GM11168 (cell line): ENCODE results near the gene ELMOD3.
"Not testable (repeated sequence)": the region's sequence is repeated elsewhere in the genome, so short reads cannot be mapped to it uniquely, and the experiment has no call there.

ENCODE experiments used
- in situ Hi-C: fragments of 300-500 bp; cut with MboI; formaldehyde crosslinking; loops from one replicate; pipeline ENCODE4 v1.12.0; 2022; ENCODE audit warnings: low sequenced_read_pairs; ENCODE audit not compliant: unreplicated experiment

Gene ELMOD3

DNA sequence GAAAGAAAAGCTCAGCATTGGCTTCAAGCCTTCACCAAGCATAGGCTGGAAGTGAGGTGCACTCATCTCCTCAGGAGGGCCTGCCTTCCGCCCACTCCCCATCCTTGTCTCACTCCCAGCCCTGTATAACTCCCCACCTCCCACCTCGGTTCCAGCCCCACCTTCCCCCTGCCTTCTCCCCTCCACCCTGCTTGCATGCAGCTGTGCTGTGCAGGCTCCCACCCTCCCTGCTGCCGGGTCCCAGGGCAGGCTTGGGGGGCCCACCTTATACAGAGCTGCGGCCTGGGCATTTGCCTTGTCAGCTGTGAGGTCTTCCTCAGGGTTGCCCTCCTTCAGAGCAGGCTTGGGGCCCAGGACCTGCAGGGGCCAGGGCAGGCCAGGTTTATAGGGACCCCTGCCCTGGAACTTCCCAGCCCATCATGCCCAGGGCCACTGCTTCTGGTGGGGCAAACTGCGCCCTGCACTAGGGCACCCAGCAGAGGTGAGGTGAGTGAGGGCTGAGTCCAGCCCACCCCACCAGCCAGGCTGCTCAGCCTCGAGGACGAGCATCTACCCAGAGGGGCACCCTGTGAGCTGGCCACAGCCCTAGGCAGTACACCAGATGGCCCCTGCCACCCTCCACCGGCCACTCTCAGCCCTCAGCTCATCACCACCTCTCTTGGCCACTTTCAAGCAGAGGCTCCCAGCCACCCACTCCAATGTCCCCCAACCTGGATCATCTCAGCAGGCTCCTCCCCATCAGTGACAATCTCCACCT is 44.0 kb downstream of the ELMOD3 start:
- in situ Hi-C loops, result no loop called here

DNA sequence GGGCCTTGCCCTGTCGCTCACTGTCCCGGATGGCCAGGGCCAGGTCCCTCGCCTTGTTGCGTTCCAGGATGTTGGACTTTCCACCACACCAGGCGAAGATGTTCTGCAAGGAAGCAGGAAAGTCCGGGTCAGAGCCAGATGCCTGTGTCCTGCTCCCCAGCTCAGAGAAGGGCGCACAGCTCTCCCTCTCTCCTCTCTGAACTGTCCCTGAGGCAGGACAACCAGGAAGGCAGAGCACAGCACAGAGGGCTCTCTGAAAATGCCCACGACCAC is 44.5 kb downstream of the ELMOD3 start:
- in situ Hi-C loops, result no loop called here

DNA sequence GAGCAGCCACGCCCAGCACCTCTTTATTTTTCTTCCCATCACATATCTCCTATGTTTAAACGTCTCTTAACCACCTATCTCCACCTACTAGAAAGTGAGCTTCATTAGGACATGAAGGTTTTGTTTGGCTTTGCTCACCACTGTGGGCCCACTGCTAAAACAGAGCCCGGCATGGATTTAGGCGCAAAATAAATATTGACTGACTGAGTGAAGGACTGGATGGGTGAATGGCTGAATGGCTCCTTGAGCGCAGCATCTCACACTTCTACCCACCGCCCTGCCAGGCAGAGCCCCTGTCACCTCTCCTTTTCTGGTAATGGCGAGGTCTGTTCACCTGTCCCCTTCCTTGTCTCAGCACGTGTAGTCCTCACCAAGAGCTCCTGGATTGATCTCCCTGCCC is 45.5 kb downstream of the ELMOD3 start:
- in situ Hi-C loops, result no loop called here

DNA sequence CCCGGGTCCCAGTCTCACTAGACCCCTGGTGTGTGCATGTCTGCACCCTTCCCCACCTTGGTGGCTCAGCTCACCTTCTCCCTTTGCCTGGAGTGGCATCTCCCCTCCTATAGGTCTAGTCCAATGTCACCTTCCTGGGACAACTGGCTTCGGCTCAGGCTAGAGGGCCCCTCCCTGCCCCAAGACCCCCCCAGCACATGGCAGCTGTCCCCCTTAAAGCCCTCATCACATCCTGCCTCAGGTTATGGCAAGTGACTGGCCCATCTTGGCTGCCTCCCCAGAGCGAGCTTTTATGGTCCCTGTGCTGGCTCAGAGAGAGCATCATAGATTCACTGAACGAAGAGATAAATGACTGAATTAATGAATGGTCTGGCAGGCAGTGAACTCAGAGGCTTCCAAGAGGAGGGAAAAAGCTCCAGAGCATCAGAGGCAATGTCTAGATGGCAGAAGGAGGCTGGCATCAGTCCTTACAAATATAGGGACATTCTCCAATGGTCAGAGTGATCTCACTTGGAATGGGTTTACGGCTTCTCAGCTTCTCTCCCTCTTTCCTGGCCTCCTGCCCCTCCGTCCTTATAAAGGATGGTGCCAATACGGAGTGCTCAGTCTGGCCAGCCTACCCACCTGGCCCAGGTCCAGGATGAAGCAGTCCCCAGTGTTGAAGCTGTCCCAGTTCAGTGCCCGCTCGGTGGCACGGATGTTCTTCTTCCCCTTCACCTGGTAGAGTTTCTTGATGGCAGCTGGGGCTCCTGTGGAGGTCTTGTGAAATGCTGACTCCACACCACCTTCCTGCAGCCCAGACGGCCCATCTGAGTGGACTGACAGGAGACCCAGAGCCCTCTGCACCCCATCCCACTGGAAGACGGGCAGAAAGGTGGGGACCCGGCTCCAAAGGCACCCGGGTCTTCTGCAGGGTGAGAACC is 46.2 kb downstream of the ELMOD3 start:
- in situ Hi-C loops, result no loop called here

DNA sequence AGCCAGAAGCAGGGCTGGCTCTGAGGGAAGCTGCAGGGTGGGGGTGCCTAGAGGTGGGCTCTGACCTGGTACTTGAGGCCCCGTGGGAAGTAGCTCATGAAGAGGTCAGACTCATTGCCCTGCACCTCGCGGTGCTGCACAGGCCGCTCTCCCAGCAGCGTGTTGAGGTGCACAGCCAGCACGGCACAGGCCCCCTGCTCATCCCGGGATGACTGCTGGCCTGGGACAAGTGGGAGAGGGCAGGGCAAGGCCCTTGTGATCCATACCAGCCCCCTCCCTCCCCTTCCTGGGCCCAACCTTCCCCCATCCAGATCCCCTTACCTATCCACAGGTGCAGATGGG is 46.9 kb downstream of the ELMOD3 start:
- in situ Hi-C loops, result no loop called here

DNA sequence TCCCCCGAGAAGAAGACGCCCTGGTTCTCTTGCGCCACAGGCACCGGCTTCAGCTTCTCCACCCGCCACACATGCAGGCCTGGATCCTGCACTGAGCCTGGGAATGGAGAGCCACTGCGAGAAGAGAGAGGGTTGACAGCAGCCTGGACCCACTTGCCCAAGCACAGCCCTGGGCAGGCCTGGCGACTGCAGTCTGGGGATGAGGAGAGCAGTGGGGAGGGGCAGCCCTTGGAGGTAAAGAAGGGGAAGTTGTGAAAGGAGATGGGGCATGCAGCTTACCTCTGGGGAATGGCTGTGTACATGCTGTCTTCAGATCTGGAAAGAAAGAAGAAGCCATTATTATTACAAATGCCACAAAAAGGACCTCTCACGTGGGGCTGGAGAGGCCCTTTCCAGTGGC is 47.3 kb downstream of the ELMOD3 start:
- in situ Hi-C loops, result no loop called here

DNA sequence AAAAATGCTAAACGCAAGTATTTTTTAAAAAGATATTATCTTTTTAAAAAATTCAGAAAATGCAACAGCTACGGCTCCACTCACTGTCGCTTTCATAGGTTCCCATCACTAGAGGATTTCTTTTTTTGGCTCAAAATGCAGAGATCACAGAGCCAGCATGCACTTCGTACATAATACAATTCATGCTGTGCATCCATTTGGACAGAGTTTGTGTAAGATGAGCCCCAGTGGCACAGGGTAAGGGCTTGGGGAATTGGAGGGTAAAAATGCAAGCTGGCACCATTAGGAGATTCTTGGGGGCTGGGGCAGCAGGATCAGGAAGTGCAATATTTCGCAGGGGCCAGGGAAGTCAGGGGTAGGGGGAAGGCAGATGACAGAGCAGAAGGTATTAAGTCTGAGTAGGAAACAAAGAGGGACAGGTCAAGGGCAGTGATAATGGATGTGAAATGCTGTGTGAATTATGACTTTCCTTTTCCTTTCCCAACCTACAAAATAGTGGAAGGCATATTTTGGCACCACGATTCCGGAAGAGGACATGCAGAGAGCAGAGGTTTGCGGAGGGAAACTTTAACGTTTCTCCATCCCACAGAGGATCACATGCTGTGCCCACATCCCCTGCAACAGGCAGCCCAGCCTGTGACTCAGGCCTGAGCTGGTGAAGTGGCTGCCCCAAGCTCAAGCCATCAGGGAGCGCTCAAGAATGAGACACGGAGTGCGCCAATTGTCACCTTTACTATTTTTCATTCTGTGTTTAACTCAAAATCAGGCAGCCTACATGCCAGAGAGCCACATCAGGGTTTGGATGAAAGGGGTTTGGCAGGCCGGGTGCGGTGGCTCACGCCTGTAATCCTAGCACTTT is 50.9 kb downstream of the ELMOD3 start:
- in situ Hi-C loops, result no loop called here

DNA sequence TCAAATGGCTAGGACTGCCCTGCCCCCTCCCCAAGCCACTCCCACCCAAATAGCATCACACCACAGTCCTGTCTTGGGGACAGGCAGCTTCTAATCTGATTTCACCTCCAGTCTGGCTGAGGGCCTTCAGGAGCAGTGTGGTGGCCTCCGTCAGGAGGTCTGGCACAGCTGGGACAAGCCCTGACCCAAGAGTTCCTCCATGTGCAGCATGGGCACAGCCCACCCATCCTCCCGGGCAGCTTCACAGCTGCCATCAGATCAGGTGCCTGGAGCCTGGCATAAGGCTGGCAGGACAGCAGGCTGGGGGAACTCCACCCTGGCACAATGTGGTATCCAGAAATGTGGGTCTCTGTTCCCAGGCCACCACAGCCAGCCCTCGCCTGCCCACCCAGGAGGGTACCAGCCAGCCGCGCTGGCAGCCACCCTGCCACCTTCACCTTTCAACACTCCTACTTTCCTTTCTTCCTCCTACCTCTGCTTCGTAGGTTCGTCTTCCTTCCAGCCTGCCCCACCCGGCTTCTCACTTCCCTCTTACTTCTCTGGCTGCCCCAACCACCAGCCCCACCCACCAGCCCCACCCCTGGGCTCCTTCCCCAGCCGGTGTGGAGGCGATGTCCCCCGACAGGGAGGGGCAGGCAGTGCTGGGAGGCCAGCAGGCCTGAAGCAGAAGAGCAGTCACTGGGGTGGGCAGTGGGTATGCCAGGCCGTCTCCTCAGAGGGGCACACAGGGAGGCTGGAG is 55.4 kb downstream of the ELMOD3 start, which contains the start of gene CAPG:
Gene CAPG (minus strand): TSS at position 522 of the 739 bp plus-strand sequence. CDS start 8,221 bp downstream, outside the sequence.
- in situ Hi-C loops, result no loop called here

DNA sequence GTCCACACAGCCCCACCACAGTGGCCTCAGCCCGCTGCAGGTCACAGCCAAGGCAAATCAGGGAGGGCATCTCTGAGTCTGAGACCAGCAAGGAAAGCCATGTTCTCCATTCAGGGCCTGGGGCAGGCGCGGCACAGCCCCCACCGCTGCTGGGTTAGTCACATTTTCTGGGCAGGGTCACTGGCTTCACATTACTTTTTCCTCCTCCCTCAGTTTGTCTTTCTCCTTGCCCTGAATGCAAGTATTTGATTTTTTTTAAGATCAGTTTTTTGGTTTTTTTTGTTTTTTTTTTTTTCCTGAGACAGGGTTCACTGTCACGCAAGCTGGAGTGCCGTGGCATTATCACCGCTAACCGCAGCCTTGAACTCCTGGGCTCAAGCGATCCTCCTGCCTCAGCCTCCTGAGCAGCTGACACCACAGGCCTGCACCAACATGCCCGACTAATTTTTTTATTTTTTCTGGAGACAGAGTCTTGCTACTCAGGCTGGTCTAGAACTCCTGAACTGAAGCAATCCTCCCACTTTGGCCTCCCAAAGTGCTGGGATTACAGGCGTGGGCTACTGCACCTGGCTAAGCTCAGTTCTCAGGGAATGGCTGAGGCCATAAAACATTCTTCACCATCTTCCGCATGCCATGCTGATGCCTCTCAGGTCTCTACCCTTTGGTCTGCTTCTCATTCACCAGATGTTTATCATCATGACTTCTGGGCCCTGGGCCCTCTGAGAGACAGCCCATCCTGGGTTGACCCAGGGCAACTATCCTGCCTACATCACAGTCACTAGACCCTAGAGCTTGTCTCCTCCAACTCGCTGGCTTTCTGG is 56.2 kb downstream of the ELMOD3 start:
- in situ Hi-C loops, result no loop called here

DNA sequence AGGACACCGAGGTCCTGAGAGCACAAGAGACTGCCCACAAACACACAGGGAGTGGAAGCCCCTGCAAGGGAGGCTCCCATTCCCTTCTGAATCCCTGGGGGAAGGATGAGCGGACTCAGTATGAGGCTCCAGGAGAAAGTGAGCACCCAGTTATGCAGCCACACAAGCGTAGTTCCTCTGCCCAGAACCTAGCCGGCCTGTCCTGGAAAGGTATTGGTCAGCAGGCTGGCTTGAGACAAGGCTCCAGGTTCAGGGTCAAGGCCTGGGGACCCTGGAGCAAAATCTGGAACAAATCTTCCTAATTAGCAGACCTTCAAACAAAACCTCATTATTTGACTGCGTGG is 56.8 kb downstream of the ELMOD3 start:
- in situ Hi-C loops, result no loop called here

DNA sequence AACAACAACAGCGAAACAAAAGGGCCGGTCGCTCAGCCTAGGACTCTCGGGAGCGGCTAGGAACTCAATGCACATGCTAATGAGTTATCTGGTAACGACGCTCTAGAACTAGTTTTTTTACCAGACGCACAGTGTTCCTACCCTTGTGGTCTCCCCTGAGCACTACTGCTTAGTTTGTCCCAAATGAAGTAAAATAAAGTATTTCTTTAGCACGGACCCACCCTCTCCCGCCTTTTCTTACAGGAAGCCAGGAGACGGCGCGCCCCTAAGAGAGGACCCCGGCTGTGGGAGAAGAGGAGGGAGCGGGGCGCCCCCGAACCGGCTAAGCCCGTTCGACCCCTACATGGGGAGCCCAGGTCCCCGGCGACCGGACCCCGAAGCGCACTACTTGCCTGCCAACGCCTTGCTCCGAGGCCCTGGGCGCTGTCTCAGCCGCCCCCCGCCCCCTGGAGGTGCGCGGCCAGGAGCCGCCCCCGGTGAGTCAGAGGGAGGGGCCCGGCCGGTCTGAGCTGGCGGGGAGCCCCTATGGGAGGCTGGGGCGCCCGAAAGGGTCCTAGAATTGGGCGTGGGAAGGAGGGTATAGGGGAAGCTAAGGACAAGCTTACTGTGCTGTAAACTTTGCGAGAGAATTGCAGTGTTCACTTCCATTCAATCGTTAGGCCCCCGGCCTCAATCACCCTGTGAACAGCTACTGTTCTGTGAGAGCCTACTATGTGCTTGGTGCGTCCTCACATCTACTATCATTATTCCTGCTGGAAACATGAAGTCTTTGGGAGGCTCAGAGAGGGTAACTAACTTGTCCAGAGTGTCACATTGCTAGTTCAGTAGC is 59.2 kb downstream of the ELMOD3 start:
- in situ Hi-C loops, result no loop called here

DNA sequence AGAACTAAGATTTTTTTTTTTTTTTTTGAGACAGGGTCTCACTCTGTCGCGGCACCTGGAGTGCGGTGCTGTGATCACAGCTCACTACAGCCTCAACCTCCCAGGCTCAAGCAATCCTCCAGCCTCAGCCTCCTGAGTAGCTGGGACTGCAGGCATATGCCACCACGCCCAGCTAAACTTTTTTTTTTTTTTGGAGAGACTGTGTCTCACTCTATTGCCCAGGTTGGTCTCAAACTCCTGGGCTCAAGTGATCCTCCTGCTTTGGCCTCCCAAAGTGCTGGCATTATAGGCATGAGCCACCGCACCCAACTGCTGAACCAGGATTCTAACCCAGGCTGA is 59.8 kb downstream of the ELMOD3 start:
- in situ Hi-C loops, result not testable (repeated sequence)

DNA sequence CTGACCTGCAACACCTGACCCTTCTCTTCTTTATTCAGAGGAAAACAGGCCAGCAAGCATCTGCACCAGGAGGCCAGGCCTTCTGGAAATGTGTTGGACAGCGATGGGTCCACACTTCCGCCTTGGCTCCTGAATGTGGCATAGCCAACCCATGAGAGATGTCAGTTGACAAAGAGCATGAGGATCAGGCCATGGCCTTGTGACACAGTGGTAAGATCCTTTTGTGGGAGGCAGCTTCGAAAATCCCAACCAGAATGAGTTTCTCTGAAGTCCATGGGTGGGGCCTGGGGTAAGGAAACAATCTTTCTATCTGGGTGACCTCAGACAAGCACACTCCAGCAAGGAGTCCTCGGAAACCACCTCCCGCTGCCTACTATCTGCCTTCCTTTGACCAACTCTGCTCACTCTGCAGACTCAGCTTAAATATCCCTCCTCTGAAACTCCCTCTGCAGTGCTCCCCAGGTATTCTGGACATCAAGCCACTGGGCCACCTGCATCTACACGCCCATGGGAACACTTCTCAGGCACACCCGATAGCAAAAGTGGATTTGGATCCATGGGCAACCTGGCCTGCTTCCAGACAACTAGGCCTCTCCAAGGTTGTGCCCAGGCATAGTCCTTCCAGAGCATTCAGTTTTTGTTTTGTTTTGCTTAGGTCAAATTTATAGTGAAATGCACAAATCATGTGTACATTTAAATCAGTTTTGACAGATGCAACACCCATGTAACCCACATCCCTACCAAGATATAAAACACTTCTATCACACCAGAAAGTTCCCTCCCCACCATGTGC is 60.4 kb downstream of the ELMOD3 start:
- in situ Hi-C loops, result loop anchor here (5.0 kb wide), 1 partner anchor 142 kb away; no protein-coding TSS in a partner anchor

DNA sequence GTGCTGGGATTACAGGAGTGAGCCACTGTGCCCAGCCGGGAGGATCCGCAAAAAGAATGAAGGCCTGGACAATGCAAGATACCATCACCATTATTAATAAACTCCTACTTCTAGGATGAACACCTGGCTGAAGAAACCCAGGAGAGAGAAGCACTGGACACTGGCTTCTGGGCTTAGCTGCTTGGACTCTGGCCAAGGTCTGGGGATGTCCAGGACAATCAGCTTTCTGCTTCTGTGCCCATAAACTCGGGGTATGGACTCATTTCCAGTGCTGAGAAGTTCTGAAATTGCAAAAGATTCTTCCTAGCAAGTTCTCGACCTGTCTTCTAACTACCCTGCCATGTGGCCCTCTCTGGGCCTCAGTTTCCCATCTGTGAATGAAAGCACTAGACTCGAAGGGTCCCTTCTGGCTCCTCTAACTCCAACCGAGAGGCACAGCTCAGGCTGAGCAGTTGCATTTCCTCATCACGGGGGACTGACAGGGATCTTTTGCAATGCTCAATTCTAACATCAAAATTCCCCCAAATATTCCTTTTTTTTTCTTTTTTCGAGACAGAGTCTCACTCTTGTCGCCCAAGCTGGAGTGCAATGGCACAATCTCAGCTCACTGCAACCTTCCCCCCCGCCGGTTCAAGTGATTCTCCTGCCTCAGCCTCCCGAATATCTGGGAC is 61.5 kb downstream of the ELMOD3 start:
- in situ Hi-C loops, result loop anchor here (5.0 kb wide), 1 partner anchor 141 kb away; no protein-coding TSS in a partner anchor

DNA sequence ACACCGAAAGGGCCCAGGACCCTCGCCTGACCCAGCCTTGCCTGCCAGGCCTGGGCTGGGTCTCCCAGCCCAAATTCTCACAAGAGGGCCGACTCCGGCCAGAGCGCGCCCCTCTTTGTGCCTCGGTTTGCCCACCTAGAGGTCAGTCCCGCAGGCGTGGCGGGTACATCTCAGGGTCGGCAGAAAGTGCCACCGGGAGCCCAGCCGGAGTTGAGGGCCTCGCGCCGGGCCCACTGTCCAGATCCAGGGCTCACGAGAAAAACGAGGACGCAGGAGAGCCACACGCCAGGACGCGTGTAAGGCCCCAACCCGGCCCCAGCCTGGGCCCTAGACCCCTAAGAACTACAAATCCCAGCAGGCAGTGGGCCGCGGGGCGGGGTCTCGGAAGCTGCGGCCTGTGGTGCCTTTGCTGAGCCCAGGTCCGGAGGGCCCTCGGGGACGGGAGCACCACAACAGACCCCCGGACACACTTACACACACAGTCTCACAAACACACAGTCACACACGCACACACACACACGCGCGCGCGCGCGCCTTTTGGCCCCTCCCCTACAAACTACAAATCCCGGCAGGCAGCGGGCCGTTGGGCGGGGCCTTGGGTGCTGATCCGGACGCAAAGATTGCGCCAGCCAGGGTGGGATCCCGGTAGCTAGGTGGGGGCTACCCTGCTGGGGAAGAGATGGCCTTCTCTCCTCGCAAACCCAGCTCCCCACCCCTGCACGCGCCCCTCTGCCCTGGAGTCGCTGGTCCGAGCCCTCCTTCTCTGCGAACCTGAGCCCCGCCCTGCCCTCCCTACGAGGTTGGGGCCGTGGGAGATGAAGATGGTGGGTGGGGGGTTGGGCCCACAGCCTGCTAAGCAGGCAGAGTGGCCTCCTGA is 63.8 kb downstream of the ELMOD3 start, which contains the start of gene SH2D6:
Gene SH2D6 (plus strand): TSS at position 583 of the 877 bp plus-strand sequence. CDS start 10,752 bp downstream, outside the sequence.
- in situ Hi-C loops, result loop anchor here (5.0 kb wide), 1 partner anchor 139 kb away; no protein-coding TSS in a partner anchor
